HepG2 (cell line): ENCODE data around the gene CCDC3. TPM values are rescaled to one million over a fixed set of nuclear protein-coding genes. Genes with fewer than 3 reads are reported as not detected.

Experiments
- ATAC-seq: fragments of 200-7000 bp; cut with Tn5 transposase; 3 replicates; pipeline ENCODE4 v1.9.1; 2020; ENCODE audit warnings: mild to moderate bottlenecking, moderate library complexity
- BruUV-seq: library from RNA; stranded (reverse); fragments of 400-500 nt; replicated peaks from 2 replicates; lab custom pipeline; 2021; lab: Mats Ljungman, UMichigan
- CTCF ChIA-PET: fragments of 300-600 bp; formaldehyde crosslinking; extraction: SDS; loops from one replicate; lab custom pipeline; 2021; ENCODE audit warnings: low total read pairs, inconsistent platforms, low intra/inter-chr PET ratio; lab: Yijun Ruan, JAX
- POLR2A ChIA-PET: fragments of 350-600 bp; sonication (Branson Sonifier 250); formaldehyde crosslinking; loops from one replicate; lab custom pipeline; 2020; ENCODE audit warnings: antibody characterized with exemption, inconsistent platforms; lab: Yijun Ruan, JAX
- DNase-seq: peaks from one replicate; pipeline ENCODE4 v3.0.0-alpha.2; 2015; ENCODE audit warnings: low spot score
- FAIRE-seq: peaks from 3 replicates; lab custom pipeline; 2011; peaks lifted over from hg19 to GRCh38; lab: Jason Lieb, UNC
- H2AFZ ChIP-seq: one replicate; pipeline ENCODE4 v1.6.1; 2011; ENCODE audit warnings: low read length, inconsistent platforms
- H3K27ac ChIP-seq: fragments of 300-600 bp; 3 replicates; pipeline ENCODE4 v1.8.0; 2011; ENCODE audit warnings: mixed run types, mild to moderate bottlenecking, mixed read lengths, low read length, inconsistent platforms; ENCODE audit not compliant: insufficient read depth; ENCODE audit errors: extremely low read length
- H3K27me3 ChIP-seq, 2 experiments: fragments of 200-600 bp in 1 of 2; 2 replicates in 1 of 2; 3 replicates in 1 of 2; pipeline versions ENCODE4 v1.6.0 to v1.8.0; 2011; ENCODE audit warnings: low read length in 2 of 2, mild to moderate bottlenecking in 2 of 2, moderate library complexity in 2 of 2, inconsistent platforms in 1 of 2; ENCODE audit not compliant: insufficient read depth in 2 of 2, control insufficient read depth in 1 of 2
- H3K36me3 ChIP-seq, 2 experiments: fragments of 200-600 bp in 1 of 2; replicated peaks in 1 of 2; 2 replicates in 1 of 2; 3 replicates in 1 of 2; pipeline versions ENCODE4 v1.5.1 to v1.8.0; 2011; ENCODE audit warnings: low read length in 2 of 2, inconsistent platforms in 1 of 2; ENCODE audit not compliant: insufficient read depth in 2 of 2, control insufficient read depth in 1 of 2
- H3K4me1 ChIP-seq: 2 replicates; pipeline ENCODE4 v1.5.1; 2012; ENCODE audit warnings: low read length, inconsistent platforms; ENCODE audit not compliant: insufficient read depth
- H3K4me2 ChIP-seq: 2 replicates; pipeline ENCODE4 v1.6.0; 2011; ENCODE audit warnings: low read depth, low read length, inconsistent platforms
- H3K4me3 ChIP-seq, 3 experiments: fragments of 200-600 bp in 1 of 3; sonication (generic), shearing (Covaris generic) in 1 of 3; replicated peaks in 1 of 3; 2 replicates each; pipeline ENCODE4 v1.5.1; 2011 to 2016; ENCODE audit warnings: low read length in 3 of 3, inconsistent platforms in 2 of 3, low read depth in 2 of 3, mild to moderate bottlenecking in 2 of 3, control low read depth in 1 of 3, mixed read lengths in 1 of 3; ENCODE audit not compliant: insufficient read depth in 1 of 3
- H3K79me2 ChIP-seq: one replicate; pipeline ENCODE4 v1.6.1; 2011; ENCODE audit warnings: low read length, inconsistent platforms; ENCODE audit not compliant: insufficient read depth
- H3K9ac ChIP-seq: 2 replicates; pipeline ENCODE4 v1.6.0; 2011; ENCODE audit warnings: mild to moderate bottlenecking, low read depth, low read length, inconsistent platforms; ENCODE audit not compliant: insufficient read depth
- H3K9me3 ChIP-seq: 2 replicates; pipeline ENCODE4 v1.5.1; 2012; ENCODE audit warnings: mild to moderate bottlenecking, low read length
- H4K20me1 ChIP-seq: 2 replicates; pipeline ENCODE4 v1.6.0; 2011; ENCODE audit warnings: inconsistent platforms, mild to moderate bottlenecking, low read length, moderate library complexity; ENCODE audit not compliant: insufficient read depth
- CCDC6 ChIP-seq: sonication (generic); formaldehyde crosslinking; IDR thresholded peaks from 2 replicates; pipeline ENCODE4 v1.8.1; 2022; ENCODE audit warnings: mild to moderate bottlenecking, missing genetic modification reagents, moderate library complexity
- GPBP1L1 ChIP-seq: sonication (generic); formaldehyde crosslinking; IDR thresholded peaks from 2 replicates; pipeline ENCODE4 v1.5.0; 2020; ENCODE audit warnings: mild to moderate bottlenecking, missing genetic modification reagents
- GPN1 ChIP-seq: sonication (generic); formaldehyde crosslinking; IDR thresholded peaks from 2 replicates; pipeline ENCODE4 v1.5.1; 2020; ENCODE audit warnings: missing genetic modification reagents, borderline replicate concordance
- MAFF ChIP-seq: IDR thresholded peaks from 2 replicates; pipeline ENCODE4 v1.6.1; 2011; ENCODE audit warnings: low read depth, low read length, improper control_type of control experiment
- MXD4 ChIP-seq: IDR thresholded peaks from 2 replicates; pipeline ENCODE4 v1.6.1; 2016; ENCODE audit warnings: mild to moderate bottlenecking, missing biosample characterization, missing genetic modification reagents
- NCOR1 ChIP-seq: fragments of 200-600 bp; sonication (generic); IDR thresholded peaks from 2 replicates; pipeline ENCODE4 v1.7.0; 2017; ENCODE audit warnings: antibody characterized with exemption, low read length, borderline replicate concordance
- SIX4 ChIP-seq: sonication (generic); formaldehyde crosslinking; IDR thresholded peaks from 2 replicates; pipeline ENCODE4 v1.4.0; 2020; ENCODE audit warnings: missing genetic modification reagents
- SRF ChIP-seq: IDR thresholded peaks from 2 replicates; pipeline ENCODE4 v1.6.1; 2011; ENCODE audit warnings: mild to moderate bottlenecking, low read depth, low read length, moderate library complexity
- YY1 ChIP-seq: IDR thresholded peaks from 2 replicates; pipeline ENCODE4 v1.6.1; 2011; ENCODE audit warnings: low read length, low read depth, moderate library complexity, mild to moderate bottlenecking; ENCODE audit not compliant: insufficient read depth, insufficient replicate concordance
- ZFP90 ChIP-seq: sonication (generic); formaldehyde crosslinking; IDR thresholded peaks from 2 replicates; pipeline ENCODE4 v1.8.0; 2022; ENCODE audit warnings: missing genetic modification reagents, mild to moderate bottlenecking, inconsistent platforms, borderline replicate concordance
- ZNF296 ChIP-seq: sonication (generic); formaldehyde crosslinking; conservative IDR thresholded peaks from 2 replicates; pipeline ENCODE4 v1.5.0; 2020; ENCODE audit warnings: mild to moderate bottlenecking, missing genetic modification reagents
- ZNF589 ChIP-seq: sonication (generic); formaldehyde crosslinking; conservative IDR thresholded peaks from 2 replicates; pipeline ENCODE4 v1.8.0; 2022; ENCODE audit warnings: mild to moderate bottlenecking, moderate library complexity, missing genetic modification reagents
- ZNF691 ChIP-seq: sonication (generic); formaldehyde crosslinking; IDR thresholded peaks from 2 replicates; pipeline ENCODE4 v1.4.0; 2020; ENCODE audit warnings: missing genetic modification reagents, low read depth, mild to moderate bottlenecking, borderline replicate concordance
- ZNF792 ChIP-seq: IDR thresholded peaks from 2 replicates; pipeline ENCODE4 v1.6.1; 2016
- ZSCAN29 ChIP-seq: sonication (generic); formaldehyde crosslinking; conservative IDR thresholded peaks from 2 replicates; pipeline ENCODE4 v1.4.0; 2020; ENCODE audit warnings: mild to moderate bottlenecking, missing genetic modification reagents
- WGBS: methylation state at CpG from one replicate; pipeline ENCODE4 v1.1.6; 2017; ENCODE audit warnings: low lambda C conversion rate; 5-methylcytosine and 5-hydroxymethylcytosine counted together
- in situ Hi-C: cut with HindIII; loops from 2 replicates; pipeline ENCODE4 v1.10.0; 2017; ENCODE audit warnings: low pct_unique_long_range_greater_than_20kb; ENCODE audit not compliant: extremely low pct_ligation_motif_present
- intact Hi-C: fragments of 100-400 bp; cut with micrococcal nuclease; formaldehyde crosslinking; loops from one replicate; pipeline ENCODE4 v1.10.0; 2022; ENCODE audit not compliant: unreplicated experiment
- polyA plus RNA-seq, 8 experiments: library from polyadenylated mRNA; depleted of rRNA in 3 of 8; stranded (reverse) in 7 of 8; unstranded in 1 of 8; fragments of >200 nt; fragmentation: Illumina TruSeq in 4 of 8; extraction: Trizol in 4 of 8; gene quantifications; 2 replicates each; pipeline versions ENCODE4 v1.2.1 to v1.2.3, GENCODE V29; 2011 to 2016; ENCODE audit warnings: low read depth in 4 of 8, missing spikeins in 1 of 8, mixed read lengths in 1 of 8; ENCODE audit not compliant: insufficient read depth in 1 of 8
- total RNA-seq, 5 experiments: library from RNA; depleted of rRNA; stranded (reverse); fragments of >200 nt; fragmentation: Illumina TruSeq; extraction: Trizol; gene quantifications; 2 replicates each; pipeline ENCODE4 v1.2.3, GENCODE V29; 2016; ENCODE audit warnings: low read depth in 1 of 5

CCDC3 gene
- total and polyA plus RNA-seq, 2 of the 13 experiments (the other 11 are each of a cell fraction or from before 2014, with no cell fraction given) = not detected

GRCh38 chr10:13000431-13000830 is 1.1 kb downstream of the CCDC3 start:
- no peak overlapping the region for H3K9ac ChIP-seq
- CTCF ChIA-PET = no interaction called here
- H3K9me3 ChIP-seq = no peaks in the 10 kb centered on the region
- H4K20me1 ChIP-seq = no peaks in the 10 kb centered on the region
- in situ Hi-C loops = no loop called here
- POLR2A ChIA-PET = no interaction called here
- no peak for DNase-seq
- no peak overlapping the region for H2AFZ ChIP-seq
- peaks cover 2 to 36% of the 10 kb centered on the region in 2 experiments; a peak in 4 of 5 replicates for H3K27me3 ChIP-seq
- H3K27ac ChIP-seq = no peak overlapping the region
- no peaks in the 10 kb centered on the region for H3K36me3 ChIP-seq
- BruUV-seq = no TSS peak
- WGBS = 40% methylated on average over 4 of the region's 4 CpGs
- TF ChIP-seq ZNF589 (no peak), MAFF (no peak), ZNF792 (CRISPR knock-in tag) (no peak), MXD4 (no peak), GPN1 (CRISPR knock-in tag) (no peak), NCOR1 (no peak), GPBP1L1 (CRISPR knock-in tag) (no peak), ZFP90 (no peak)
- TF ChIP-seq, all 625 proteins: peak for 0
- H3K4me2 ChIP-seq = no peak overlapping the region
- ATAC-seq (no peak), FAIRE-seq (no peak)
- H3K4me3 ChIP-seq = no peak overlapping the region
- H3K4me1 ChIP-seq = no peaks in the 10 kb centered on the region
- H3K79me2 ChIP-seq = no peaks in the 10 kb centered on the region
- intact Hi-C loops = no loop called here

GRCh38 chr10:12999849-13000248 is 1.7 kb downstream of the CCDC3 start:
- no peaks in the 10 kb centered on the region for H3K79me2 ChIP-seq
- peaks cover 2 to 36% of the 10 kb centered on the region in 2 experiments; a peak in 4 of 5 replicates for H3K27me3 ChIP-seq
- CTCF ChIA-PET = no interaction called here
- BruUV-seq = no TSS peak
- H3K27ac ChIP-seq = no peak overlapping the region
- in situ Hi-C loops = no loop called here
- FAIRE-seq (no peak), DNase-seq (no peak), ATAC-seq (no peak)
- WGBS = 8% methylated on average over 6 of the region's 6 CpGs
- no peaks in the 10 kb centered on the region for H3K9me3 ChIP-seq
- no peaks in the 10 kb centered on the region for H4K20me1 ChIP-seq
- H3K4me2 ChIP-seq = no peak overlapping the region
- TF ChIP-seq ZNF691 (CRISPR knock-in tag) (no peak), SRF (no peak), ZSCAN29 (CRISPR knock-in tag) (no peak), YY1 (no peak), SIX4 (no peak), ZNF296 (no peak), CCDC6 (no peak)
- no peaks in the 10 kb centered on the region for H3K36me3 ChIP-seq
- H3K9ac ChIP-seq = no peak overlapping the region
- POLR2A ChIA-PET = no interaction called here
- H3K4me3 ChIP-seq = no peak overlapping the region
- intact Hi-C loops = no loop called here
- H2AFZ ChIP-seq = no peak overlapping the region
- no peaks in the 10 kb centered on the region for H3K4me1 ChIP-seq
